Tibial nerve (tissue), 4 donors: ENCODE data around the gene MORN1.

Experiments used
- EP300 ChIP-seq, 2 donors: sonication (generic); formaldehyde crosslinking; IDR thresholded peaks; one replicate each; pipeline ENCODE4 v1.6.1; 2017; ENCODE audit warnings: antibody characterized with exemption in 2 of 2, mild to moderate bottlenecking in 1 of 2
- TF ChIP-seq, protein P1 (sequence below), 5 experiments: fragments of 200-600 bp in 3 of 5; fragments of 450-650 bp in 2 of 5; sonication (generic) in 3 of 5; IDR thresholded peaks; one replicate each; pipeline ENCODE4 v1.5.1; 2016 to 2019; ENCODE audit warnings: antibody characterized with exemption in 5 of 5, mild to moderate bottlenecking in 3 of 5, moderate library complexity in 2 of 5

DNA sequence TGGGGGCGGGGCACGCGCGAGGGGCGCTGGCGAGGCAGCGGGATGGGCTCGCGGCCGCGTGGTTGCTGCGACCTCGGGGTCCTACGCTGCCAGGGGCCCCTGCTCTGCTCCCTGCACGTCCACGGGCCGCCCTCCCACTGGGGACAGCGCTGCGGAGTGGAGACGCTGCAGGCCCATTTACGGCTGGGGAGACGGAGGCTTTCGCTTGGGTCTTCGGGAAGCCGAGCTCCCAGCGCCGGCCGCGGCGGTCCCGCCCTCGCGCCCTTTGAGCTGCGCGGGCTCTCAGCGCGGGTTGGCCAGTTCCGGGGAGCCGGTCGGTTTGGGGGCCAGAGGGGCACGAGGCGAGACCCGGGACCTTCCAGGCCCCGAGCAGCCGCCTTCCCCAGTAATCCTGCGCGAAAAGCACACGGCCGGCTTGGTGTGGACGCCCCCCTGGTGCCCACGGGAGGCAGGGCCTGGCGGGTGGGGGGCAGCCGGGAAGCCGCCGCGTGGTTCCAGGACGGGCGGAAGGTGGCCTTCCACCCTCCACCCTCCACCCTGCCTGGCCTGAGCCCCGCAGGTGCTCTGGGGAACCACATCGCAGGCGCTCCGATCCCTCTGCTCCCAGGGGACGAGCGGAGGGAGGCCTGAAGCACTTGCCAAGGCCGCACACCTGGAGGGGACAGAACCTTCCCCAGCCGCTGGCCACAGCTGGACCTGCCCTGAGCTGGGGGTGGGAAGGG, 21.6 kb upstream of the MORN1 start:
- TF ChIP-seq, protein P1, sequence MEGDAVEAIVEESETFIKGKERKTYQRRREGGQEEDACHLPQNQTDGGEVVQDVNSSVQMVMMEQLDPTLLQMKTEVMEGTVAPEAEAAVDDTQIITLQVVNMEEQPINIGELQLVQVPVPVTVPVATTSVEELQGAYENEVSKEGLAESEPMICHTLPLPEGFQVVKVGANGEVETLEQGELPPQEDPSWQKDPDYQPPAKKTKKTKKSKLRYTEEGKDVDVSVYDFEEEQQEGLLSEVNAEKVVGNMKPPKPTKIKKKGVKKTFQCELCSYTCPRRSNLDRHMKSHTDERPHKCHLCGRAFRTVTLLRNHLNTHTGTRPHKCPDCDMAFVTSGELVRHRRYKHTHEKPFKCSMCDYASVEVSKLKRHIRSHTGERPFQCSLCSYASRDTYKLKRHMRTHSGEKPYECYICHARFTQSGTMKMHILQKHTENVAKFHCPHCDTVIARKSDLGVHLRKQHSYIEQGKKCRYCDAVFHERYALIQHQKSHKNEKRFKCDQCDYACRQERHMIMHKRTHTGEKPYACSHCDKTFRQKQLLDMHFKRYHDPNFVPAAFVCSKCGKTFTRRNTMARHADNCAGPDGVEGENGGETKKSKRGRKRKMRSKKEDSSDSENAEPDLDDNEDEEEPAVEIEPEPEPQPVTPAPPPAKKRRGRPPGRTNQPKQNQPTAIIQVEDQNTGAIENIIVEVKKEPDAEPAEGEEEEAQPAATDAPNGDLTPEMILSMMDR (IDR thresholded peaks at IDR 0.05), result peak in 1 of 5 experiments; percentile 39
- peak in 1 of 2 donors; percentile 28 for TF ChIP-seq EP300 (IDR thresholded peaks at IDR 0.05)
